GM12864 (cell line): Measurements from ENCODE around the gene C3orf20.

Experiments used
- DNase-seq: peaks from one replicate; pipeline ENCODE4 v3.0.0-alpha.2; 2011; ENCODE audit warnings: low read depth
- H3K4me3 ChIP-seq: 2 replicates; pipeline ENCODE4 v1.5.1; 2011; ENCODE audit warnings: mild to moderate bottlenecking, low read depth, low read length, control low read depth
- CTCF ChIP-seq: IDR thresholded peaks from 2 replicates; pipeline ENCODE4 v1.5.1; 2011; ENCODE audit warnings: low read depth, mild to moderate bottlenecking, moderate library complexity, low read length, control low read depth, inconsistent platforms; ENCODE audit errors: missing control alignments

The C3orf20 gene

GRCh38 chr3:14818804-14819500 lies 144.0 kb downstream of the C3orf20 start, which contains the start of gene FGD5:
TSS of gene FGD5 (plus strand) at chr3:14818962. CDS start at chr3:14819072, 110 bp downstream.
- TF ChIP-seq CTCF, result no peak
- H3K4me3 ChIP-seq, result no peak within 1 kb of the TSS
- DNase-seq, result no peak

GRCh38 chr3:14819671-14820070 lies 144.7 kb downstream of the C3orf20 start:
- no peak overlapping the region for H3K4me3 ChIP-seq
- DNase-seq, result no peak
- no peak for TF ChIP-seq CTCF

GRCh38 chr3:14820156-14820555 lies 145.2 kb downstream of the C3orf20 start:
- DNase-seq, result no peak
- TF ChIP-seq CTCF, result no peak
- H3K4me3 ChIP-seq, result no peak overlapping the region

GRCh38 chr3:14821151-14821550 lies 146.2 kb downstream of the C3orf20 start:
- TF ChIP-seq CTCF, result no peak
- H3K4me3 ChIP-seq, result no peak overlapping the region
- DNase-seq, result no peak

GRCh38 chr3:14822134-14822533 lies 147.2 kb downstream of the C3orf20 start:
- no peak for TF ChIP-seq CTCF
- no peak overlapping the region for H3K4me3 ChIP-seq
- no peak for DNase-seq
